ENCODE measurements around the gene QSOX1.
"Not testable (repeated sequence)": the region's sequence is repeated elsewhere in the genome, so short reads cannot be mapped to it uniquely, and the experiment has no call there.

Gene QSOX1

GRCh38 chr1:180192172-180192571 lies 37.5 kb downstream of the QSOX1 start:
- DNase-seq = no peak

GRCh38 chr1:180193141-180194047 lies 38.7 kb downstream of the QSOX1 start:
- no peak for DNase-seq

- DNase-seq = no peak
Measured at GRCh38 chr1:180194048-180194425, 39.4 kb downstream of the QSOX1 start.

- DNase-seq = no peak
Measured at GRCh38 chr1:180194546-180195207, 40.0 kb downstream of the QSOX1 start.

GRCh38 chr1:180195401-180195800 lies 40.7 kb downstream of the QSOX1 start:
- DNase-seq = no peak

- DNase-seq = no peak
Measured at GRCh38 chr1:180195916-180196315, 41.2 kb downstream of the QSOX1 start.

GRCh38 chr1:180196436-180197003 lies 41.9 kb downstream of the QSOX1 start:
- DNase-seq = no peak

GRCh38 chr1:180197231-180197630 lies 42.6 kb downstream of the QSOX1 start:
- no peak for DNase-seq

GRCh38 chr1:180198196-180198595 lies 43.5 kb downstream of the QSOX1 start:
- no peak for DNase-seq

GRCh38 chr1:180198611-180199010 lies 43.9 kb downstream of the QSOX1 start:
- no peak for DNase-seq

- no peak for DNase-seq
Measured at GRCh38 chr1:180199018-180199417, 44.3 kb downstream of the QSOX1 start.

GRCh38 chr1:180201451-180202200 lies 47.0 kb downstream of the QSOX1 start:
- DNase-seq = no peak

- DNase-seq = not testable (repeated sequence)
Measured at GRCh38 chr1:180202588-180202987, 47.9 kb downstream of the QSOX1 start.

- no peak for DNase-seq
Measured at GRCh38 chr1:180204231-180204630, 49.6 kb downstream of the QSOX1 start.

GRCh38 chr1:180206581-180206980 lies 51.9 kb downstream of the QSOX1 start:
- no peak for DNase-seq

GRCh38 chr1:180208264-180208663 lies 53.6 kb downstream of the QSOX1 start:
- DNase-seq = no peak

GRCh38 chr1:180210008-180210620 lies 55.4 kb downstream of the QSOX1 start:
- no peak for DNase-seq

- DNase-seq = no peak
Measured at GRCh38 chr1:180211156-180211859, 56.6 kb downstream of the QSOX1 start.

- DNase-seq = no peak
Measured at GRCh38 chr1:180211860-180212229, 57.2 kb downstream of the QSOX1 start.

GRCh38 chr1:180213401-180214170 lies 58.9 kb downstream of the QSOX1 start:
- no peak for DNase-seq

Data from cerebellar nuclear complex (tissue), 1 donor.